Lower leg skin (tissue), 3 donors: ENCODE results near the gene NOSIP.

ENCODE experiments used
- CTCF ChIP-seq, 3 donors: fragments of 450-650 bp; IDR thresholded peaks; one replicate each; pipeline ENCODE4 v1.5.1; 2016; ENCODE audit warnings: antibody characterized with exemption in 3 of 3, mild to moderate bottlenecking in 3 of 3, moderate library complexity in 2 of 3
- POLR2A ChIP-seq, 2 donors: fragments of 450-650 bp; IDR thresholded peaks; one replicate each; pipeline ENCODE4 v1.6.1; 2016 to 2017; ENCODE audit warnings: antibody characterized with exemption in 2 of 2, mild to moderate bottlenecking in 1 of 2, moderate library complexity in 1 of 2

- TF ChIP-seq CTCF (IDR thresholded peaks at IDR 0.05), result no peak
- no peak for TF ChIP-seq POLR2A (IDR thresholded peaks at IDR 0.05)
Measured at GRCh38 chr19:49564616-49565045, 15.7 kb downstream of the NOSIP start.
